ENCODE measurements around the gene SMG5. TPM values are rescaled to one million over a fixed set of nuclear protein-coding genes. Genes with fewer than 3 reads are reported as not detected.

SMG5 gene
- total RNA-seq, 4 donors from 2014 or later: 52.3 to 96.1 (median 69.4) TPM

GRCh38 chr1:156259805-156260204 is 22.8 kb downstream of the SMG5 start:
- intact Hi-C loops (cut with DNase I): no loop called here
- WGBS: 70% methylated on average over 3 of the region's 3 CpGs

DNA sequence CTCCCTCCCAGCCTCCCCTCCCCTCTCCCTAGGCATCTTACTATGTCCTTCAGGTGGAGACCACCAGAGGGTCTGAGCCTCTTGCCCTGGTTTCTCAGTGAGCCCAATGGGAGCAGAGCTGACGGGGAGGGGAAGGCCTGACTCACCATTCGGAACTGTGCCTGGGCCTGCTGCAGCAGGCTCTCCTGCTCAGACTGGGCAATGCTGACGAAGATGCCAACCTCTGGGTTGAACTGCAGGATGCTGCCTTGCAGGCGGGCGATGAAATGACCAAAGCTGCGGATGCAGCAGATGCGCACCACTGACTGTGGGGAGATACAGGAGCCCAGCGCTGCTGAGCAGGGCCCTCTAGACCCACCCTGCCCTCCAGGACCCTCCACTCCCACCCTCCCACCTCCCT is 23.8 kb downstream of the SMG5 start:
- Histone ChIP-seq H3K27ac (replicated peaks in 1 of 4) (no peak overlapping the region), H3K27me3 (no peaks in the 10 kb centered on the region), H3K9me3 (no peaks in the 10 kb centered on the region), H3K36me3 (peaks cover 65 to 100% (median 96%) of the 10 kb centered on the region in 4 donors), H3K4me1 (peaks cover 0 to 9% (median 0%) of the 10 kb centered on the region in 4 donors), H3K4me3 (no peak overlapping the region)
- DNase-seq (ENCODE audit: extremely low spot score): no peak
- 91% methylated on average over 8 of the region's 8 CpGs for WGBS
- intact Hi-C loops (cut with DNase I): no loop called here
- TF ChIP-seq POLR2AphosphoS5 (IDR thresholded peaks at IDR 0.05): no peak
- TF ChIP-seq, protein P1, sequence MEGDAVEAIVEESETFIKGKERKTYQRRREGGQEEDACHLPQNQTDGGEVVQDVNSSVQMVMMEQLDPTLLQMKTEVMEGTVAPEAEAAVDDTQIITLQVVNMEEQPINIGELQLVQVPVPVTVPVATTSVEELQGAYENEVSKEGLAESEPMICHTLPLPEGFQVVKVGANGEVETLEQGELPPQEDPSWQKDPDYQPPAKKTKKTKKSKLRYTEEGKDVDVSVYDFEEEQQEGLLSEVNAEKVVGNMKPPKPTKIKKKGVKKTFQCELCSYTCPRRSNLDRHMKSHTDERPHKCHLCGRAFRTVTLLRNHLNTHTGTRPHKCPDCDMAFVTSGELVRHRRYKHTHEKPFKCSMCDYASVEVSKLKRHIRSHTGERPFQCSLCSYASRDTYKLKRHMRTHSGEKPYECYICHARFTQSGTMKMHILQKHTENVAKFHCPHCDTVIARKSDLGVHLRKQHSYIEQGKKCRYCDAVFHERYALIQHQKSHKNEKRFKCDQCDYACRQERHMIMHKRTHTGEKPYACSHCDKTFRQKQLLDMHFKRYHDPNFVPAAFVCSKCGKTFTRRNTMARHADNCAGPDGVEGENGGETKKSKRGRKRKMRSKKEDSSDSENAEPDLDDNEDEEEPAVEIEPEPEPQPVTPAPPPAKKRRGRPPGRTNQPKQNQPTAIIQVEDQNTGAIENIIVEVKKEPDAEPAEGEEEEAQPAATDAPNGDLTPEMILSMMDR (IDR thresholded peaks at IDR 0.05): no peak
- no peak for TF ChIP-seq POLR2A (IDR thresholded peaks at IDR 0.05; ENCODE audit: low read depth)
- no peak for TF ChIP-seq EP300 (IDR thresholded peaks at IDR 0.05)

More at GRCh38 chr1:156259805-156260204, 22.8 kb downstream of the SMG5 start:
- DNase-seq (ENCODE audit: extremely low spot score): no peak
- Histone ChIP-seq H3K36me3 (peaks cover 70 to 100% (median 97%) of the 10 kb centered on the region in 4 donors), H3K27ac (replicated peaks in 1 of 4) (no peak overlapping the region), H3K4me3 (no peak overlapping the region), H3K9me3 (no peaks in the 10 kb centered on the region), H3K4me1 (peaks cover 0 to 9% (median 0%) of the 10 kb centered on the region in 4 donors), H3K27me3 (no peaks in the 10 kb centered on the region)
- TF ChIP-seq POLR2AphosphoS5 (IDR thresholded peaks at IDR 0.05): no peak
- TF ChIP-seq, protein P1 (IDR thresholded peaks at IDR 0.05): no peak
- TF ChIP-seq POLR2A (IDR thresholded peaks at IDR 0.05; ENCODE audit: low read depth): no peak
- no peak for TF ChIP-seq EP300 (IDR thresholded peaks at IDR 0.05)

DNA sequence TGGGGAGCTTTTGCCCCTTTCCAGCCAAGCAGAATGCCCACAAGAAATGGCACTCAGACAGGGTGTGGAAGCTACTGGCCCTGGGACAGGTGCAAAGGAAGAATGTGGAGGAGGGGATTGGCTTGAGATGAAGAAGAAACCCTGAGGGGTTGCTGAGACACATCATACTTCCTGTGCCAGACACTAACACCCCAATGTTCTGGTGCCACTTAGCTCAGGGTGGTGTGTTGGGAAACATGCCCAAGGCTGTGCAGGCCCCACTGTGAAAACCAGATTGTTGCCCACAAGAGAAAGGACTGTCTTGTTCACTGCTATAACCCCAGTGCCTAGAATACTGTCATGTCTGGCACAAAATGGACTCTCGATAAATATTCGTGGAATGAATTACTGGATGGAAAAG is 24.9 kb downstream of the SMG5 start:
- WGBS: 80% methylated on average over 2 of the region's 2 CpGs
- intact Hi-C loops (cut with DNase I): no loop called here
- DNase-seq (ENCODE audit: extremely low spot score): no peak
- Histone ChIP-seq H3K36me3 (peaks cover 75 to 100% (median 97%) of the 10 kb centered on the region in 4 donors), H3K27me3 (no peaks in the 10 kb centered on the region), H3K9me3 (no peaks in the 10 kb centered on the region), H3K4me3 (no peak overlapping the region), H3K27ac (replicated peaks in 1 of 4) (no peak overlapping the region), H3K4me1 (peaks cover 0 to 3% (median 0%) of the 10 kb centered on the region in 4 donors)
- TF ChIP-seq EP300 (IDR thresholded peaks at IDR 0.05) (no peak), POLR2AphosphoS5 (IDR thresholded peaks at IDR 0.05) (no peak), POLR2A (IDR thresholded peaks at IDR 0.05; ENCODE audit: low read depth) (no peak)
- TF ChIP-seq, protein P1 (IDR thresholded peaks at IDR 0.05): no peak

DNA sequence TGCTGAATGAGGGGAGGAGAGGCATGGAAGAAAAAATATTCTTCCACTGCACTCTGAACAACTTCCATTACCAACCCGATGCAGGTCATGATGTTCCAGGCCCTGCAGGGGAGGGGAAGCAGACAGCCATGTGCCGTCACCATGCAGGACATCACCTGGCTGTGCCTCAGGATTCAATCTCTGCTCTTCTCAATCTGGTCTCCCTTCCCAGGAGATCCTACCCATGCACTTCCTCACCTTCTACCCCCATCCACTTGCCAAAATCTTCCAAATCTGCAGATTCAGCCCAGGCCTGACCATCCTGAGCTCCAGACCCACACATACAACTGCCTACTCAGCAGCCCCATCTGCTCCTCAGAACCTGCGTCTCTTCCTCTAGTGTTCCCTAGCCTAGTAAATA is 29.0 kb downstream of the SMG5 start:
- DNase-seq (ENCODE audit: extremely low spot score): no peak
- Histone ChIP-seq H3K27me3 (no peaks in the 10 kb centered on the region), H3K4me1 (peaks cover 0 to 11% (median 4%) of the 10 kb centered on the region in 4 donors), H3K4me3 (no peak overlapping the region), H3K36me3 (peaks cover 64 to 97% (median 94%) of the 10 kb centered on the region in 4 donors), H3K27ac (replicated peaks in 1 of 4) (no peak overlapping the region), H3K9me3 (no peaks in the 10 kb centered on the region)
- intact Hi-C loops (cut with DNase I): no loop called here
- TF ChIP-seq, protein P1 (IDR thresholded peaks at IDR 0.05): no peak
- TF ChIP-seq POLR2A (IDR thresholded peaks at IDR 0.05; ENCODE audit: low read depth) (no peak), EP300 (IDR thresholded peaks at IDR 0.05) (no peak), POLR2AphosphoS5 (IDR thresholded peaks at IDR 0.05) (no peak)
- 87% methylated on average over 3 of the region's 3 CpGs for WGBS

- no peak for TF ChIP-seq POLR2A (IDR thresholded peaks at IDR 0.05; ENCODE audit: low read depth)
- TF ChIP-seq, protein P1 (IDR thresholded peaks at IDR 0.05): no peak
- no peak for TF ChIP-seq EP300 (IDR thresholded peaks at IDR 0.05)
- TF ChIP-seq POLR2AphosphoS5 (IDR thresholded peaks at IDR 0.05): no peak
- H3K27me3 ChIP-seq: peaks cover 0 to 5% (median 0%) of the 10 kb centered on the region in 4 donors
- peaks cover 17 to 26% (median 22%) of the 10 kb centered on the region in 4 donors for H3K4me1 ChIP-seq
- 36% methylated on average over 3 of the region's 3 CpGs for WGBS
- peaks cover 48 to 76% (median 73%) of the 10 kb centered on the region in 4 donors for H3K36me3 ChIP-seq
- no peaks in the 10 kb centered on the region for H3K9me3 ChIP-seq
- no peak overlapping the region for H3K27ac ChIP-seq (replicated peaks in 1 of 4)
- intact Hi-C loops (cut with DNase I): no loop called here
- no peak for DNase-seq (ENCODE audit: extremely low spot score)
- H3K4me3 ChIP-seq: no peak overlapping the region
These were observed 31.1 kb downstream of the SMG5 start for GRCh38 chr1:156251527-156251926.

All from esophagus muscularis mucosa (tissue), 4 donors.